Ovary (tissue), 9 donors: ENCODE data around the gene SDK1. TPM values are rescaled to one million over a fixed set of nuclear protein-coding genes. Genes with fewer than 3 reads are reported as not detected.

Experiments
- DNase-seq, 5 donors: peaks; one replicate each; pipeline ENCODE4 v3.0.0-alpha.2; 2019 to 2020
- H3K27ac ChIP-seq, 2 donors: fragments of 200-600 bp; one replicate each; pipeline versions ENCODE4 v1.5.1 to v1.8.0; 2019 to 2022
- H3K27me3 ChIP-seq: fragments of 200-600 bp; one replicate; pipeline ENCODE4 v1.8.0; 2022
- H3K36me3 ChIP-seq: fragments of 200-600 bp; sonication (generic); one replicate; pipeline ENCODE4 v1.5.1; 2019
- H3K4me1 ChIP-seq: one replicate; pipeline ENCODE4 v1.8.1; 2013; ENCODE audit warnings: mild to moderate bottlenecking, moderate library complexity; ENCODE audit not compliant: insufficient read depth
- H3K4me3 ChIP-seq: fragments of 200-600 bp; sonication (generic); one replicate; pipeline ENCODE4 v1.5.1; 2017
- H3K9me3 ChIP-seq, 2 donors: fragments of 200-600 bp in 1 of 2; sonication (generic) in 1 of 2; one replicate each; pipeline versions ENCODE4 v1.5.1 to v1.8.1; 2013 to 2019; ENCODE audit warnings: mild to moderate bottlenecking in 1 of 2, moderate library complexity in 1 of 2
- CTCF ChIP-seq, 3 donors: fragments of 450-650 bp in 2 of 3; fragments of 200-600 bp in 1 of 3; IDR thresholded peaks; one replicate each; pipeline versions ENCODE4 v1.5.1 to v1.8.0; 2016 to 2022; ENCODE audit warnings: antibody characterized with exemption in 3 of 3, mild to moderate bottlenecking in 1 of 3
- EP300 ChIP-seq: sonication (generic); formaldehyde crosslinking; IDR thresholded peaks from one replicate; pipeline ENCODE4 v1.6.1; 2017; ENCODE audit warnings: antibody characterized with exemption
- POLR2A ChIP-seq: fragments of 450-650 bp; IDR thresholded peaks from one replicate; pipeline ENCODE4 v1.6.1; 2017; ENCODE audit warnings: antibody characterized with exemption, mild to moderate bottlenecking, moderate library complexity
- WGBS, 3 donors: extraction: QIAGEN DNeasy Blood & Tissue Kit in 1 of 3; methylation state at CpG; one replicate each; pipeline versions ENCODE4 v1.1.5 to v1.1.7; 2013 to 2017; 5-methylcytosine and 5-hydroxymethylcytosine counted together
- intact Hi-C, 4 donors: fragments of 100-400 bp; cut with DNase I; formaldehyde crosslinking; loops; one replicate each; pipeline versions ENCODE4 v1.11.0 to v1.15.1; 2022 to 2023
- polyA plus RNA-seq, 2 donors: library from polyadenylated mRNA; stranded (reverse); fragments of 200-250 nt in 1 of 2; fragments of 350-450 nt in 1 of 2; fragmentation: Illumina TruSeq in 1 of 2; extraction: RNeasy Lipid Tissue Mini Kit (QIAGEN cat#74804) in 1 of 2; gene quantifications; one replicate each; pipeline ENCODE4 v1.2.3, GENCODE V29; 2013 to 2014
- total RNA-seq, 7 donors: library from RNA; depleted of rRNA in 2 of 7; stranded (reverse); fragments of >200 nt in 2 of 7; fragmentation: NEBNext Ultra II Directional in 3 of 7; extraction: Animal tissue kit (Norgen Biotek cat#: 25700) in 3 of 7; gene quantifications; one replicate each; pipeline versions ENCODE4 v1.1.0 to v1.2.4, GENCODE V29; 2016 to 2023
- donor health status: DM: no; HTN: no; CAD: no; lungs with moderate emphysema.
- donor health status: DM: no; HTN: no; CAD: no.
- donor health status: Bipolar disorder and iron deficiency.
- donor health status: DM: yes; HTN: yes; CAD: no.
- donor health status: DM: no; HTN: no; CAD: no.
- donor health status: DM: yes; HTN: yes; CAD: no.

Gene SDK1
- total and polyA plus RNA-seq, 9 donors, result 1.2 to 13.3 (median 4.4) TPM

GRCh38 chr7:3978839-3979238 lies 677.8 kb downstream of the SDK1 start:
- intact Hi-C loops, result no loop called here
- no peaks in the 10 kb centered on the region for H3K4me1 ChIP-seq
- no peak for TF ChIP-seq POLR2A
- no peak overlapping the region for H3K27ac ChIP-seq
- H3K9me3 ChIP-seq, result no peaks in the 10 kb centered on the region
- no peaks in the 10 kb centered on the region for H3K36me3 ChIP-seq
- 77 to 92% (median 88%) methylated on average over 8 of the region's 8 CpGs for WGBS, 3 donors
- H3K4me3 ChIP-seq, result no peak overlapping the region
- H3K27me3 ChIP-seq, result no peaks in the 10 kb centered on the region
- DNase-seq, result no peak

GRCh38 chr7:3979611-3980299 lies 678.7 kb downstream of the SDK1 start:
- H3K27me3 ChIP-seq, result no peaks in the 10 kb centered on the region
- WGBS, 3 donors, result 81 to 86% (median 82%) methylated on average over 5 of the region's 5 CpGs
- no peaks in the 10 kb centered on the region for H3K36me3 ChIP-seq
- no peak overlapping the region for H3K4me3 ChIP-seq
- H3K9me3 ChIP-seq, result no peaks in the 10 kb centered on the region
- TF ChIP-seq CTCF (IDR thresholded peaks at IDR 0.05), result no peak
- no peak for TF ChIP-seq EP300
- no peak for TF ChIP-seq POLR2A
- no peak for DNase-seq
- no peaks in the 10 kb centered on the region for H3K4me1 ChIP-seq
- H3K27ac ChIP-seq, result no peak overlapping the region
- intact Hi-C loops, result no loop called here

DNA sequence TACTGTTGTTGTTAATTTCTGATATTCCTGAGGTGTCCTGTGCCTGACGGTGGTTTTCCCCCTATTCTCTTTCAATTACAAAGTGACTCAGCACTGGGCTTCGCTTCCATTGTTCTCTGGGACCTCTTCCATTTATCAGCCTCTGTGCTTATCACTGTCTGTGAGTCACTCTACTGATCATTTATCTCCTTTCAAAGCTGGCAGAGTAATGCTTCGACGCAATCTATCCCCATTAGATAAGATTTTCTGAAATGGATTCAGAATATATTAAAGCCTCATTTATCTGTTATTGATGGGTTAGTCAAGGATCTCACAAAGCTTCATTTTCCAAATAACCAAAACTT lies 679.2 kb downstream of the SDK1 start:
- Histone ChIP-seq H3K27ac (no peak overlapping the region), H3K4me3 (no peak overlapping the region), H3K27me3 (no peaks in the 10 kb centered on the region), H3K9me3 (no peaks in the 10 kb centered on the region), H3K36me3 (no peaks in the 10 kb centered on the region), H3K4me1 (no peaks in the 10 kb centered on the region)
- 76 to 87% (median 77%) methylated on average over 4 of the region's 4 CpGs for WGBS, 3 donors
- DNase-seq, result no peak
- intact Hi-C loops, result no loop called here
- no peak for TF ChIP-seq EP300
- no peak for TF ChIP-seq CTCF (IDR thresholded peaks at IDR 0.05)
- TF ChIP-seq POLR2A, result no peak

DNA sequence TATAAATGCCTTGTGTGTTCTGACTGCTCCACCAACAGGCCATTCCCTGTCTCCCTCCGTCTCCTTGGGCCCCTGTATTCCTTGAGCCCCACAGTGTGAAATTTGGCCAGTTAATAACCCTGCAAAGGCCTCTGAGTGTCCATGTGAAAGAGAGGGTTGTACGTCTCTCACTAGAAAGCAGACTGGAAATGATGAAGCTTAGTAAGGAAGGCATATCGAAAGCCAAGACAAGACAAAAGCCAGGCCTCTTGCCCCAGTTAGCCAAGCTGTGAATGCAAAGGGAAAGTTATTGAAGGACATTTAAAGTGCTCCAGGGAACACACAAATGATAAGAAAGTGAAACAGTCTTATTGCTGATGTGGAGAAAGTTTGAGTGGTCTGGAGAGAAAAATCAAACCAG lies 680.2 kb downstream of the SDK1 start:
- no peaks in the 10 kb centered on the region for H3K4me1 ChIP-seq
- no peak for TF ChIP-seq CTCF (IDR thresholded peaks at IDR 0.05)
- no peak for TF ChIP-seq EP300
- TF ChIP-seq POLR2A, result no peak
- no peaks in the 10 kb centered on the region for H3K9me3 ChIP-seq
- H3K27ac ChIP-seq, result no peak overlapping the region
- H3K4me3 ChIP-seq, result no peak overlapping the region
- no peaks in the 10 kb centered on the region for H3K27me3 ChIP-seq
- DNase-seq, result no peak
- intact Hi-C loops, result no loop called here
- H3K36me3 ChIP-seq, result no peaks in the 10 kb centered on the region
- WGBS, 3 donors, result 69 to 87% (median 71%) methylated on average over 3 of the region's 3 CpGs

DNA sequence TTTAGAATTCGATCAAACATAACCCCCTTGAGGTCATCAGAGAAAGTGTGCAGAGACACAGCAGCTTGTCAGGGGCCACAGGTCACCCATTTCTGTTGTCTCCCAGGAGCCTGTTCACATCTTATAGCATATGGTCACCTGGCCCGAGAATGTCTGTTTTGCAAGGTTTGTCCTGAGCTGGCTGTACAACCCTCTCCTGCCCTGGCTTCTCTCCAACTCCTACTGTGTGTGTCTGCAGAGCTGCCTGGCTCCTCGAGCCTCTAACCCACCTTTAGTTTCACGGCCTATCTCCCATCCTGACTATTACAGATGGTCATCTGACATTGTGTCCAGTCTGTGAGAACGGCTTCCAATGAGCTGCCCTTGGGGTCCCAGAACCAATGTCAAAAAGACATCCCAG lies 683.4 kb downstream of the SDK1 start:
- H3K4me1 ChIP-seq, result no peaks in the 10 kb centered on the region
- H3K9me3 ChIP-seq, result no peaks in the 10 kb centered on the region
- no peak overlapping the region for H3K27ac ChIP-seq
- TF ChIP-seq CTCF (IDR thresholded peaks at IDR 0.05) (no peak), EP300 (no peak), POLR2A (no peak)
- no peaks in the 10 kb centered on the region for H3K36me3 ChIP-seq
- 83 to 93% (median 89%) methylated on average over 5 of the region's 5 CpGs for WGBS, 3 donors
- intact Hi-C loops, result no loop called here
- DNase-seq, result no peak
- no peak overlapping the region for H3K4me3 ChIP-seq
- no peaks in the 10 kb centered on the region for H3K27me3 ChIP-seq
